Thoracic aorta (tissue), 2 donors: ENCODE measurements around the gene STUB1. TPM values are rescaled to one million over a fixed set of nuclear protein-coding genes. Genes with fewer than 3 reads are reported as not detected.

Source experiments
- ATAC-seq: fragments of 150-250 bp; one replicate; pipeline ENCODE4 v1.8.0; 2017; ENCODE audit warnings: low read depth; ENCODE audit not compliant: insufficient number of reproducible peaks, low FRiP score
- DNase-seq: peaks from one replicate; pipeline ENCODE4 v3.0.0-alpha.2; 2020; ENCODE audit warnings: low spot score
- H3K27ac ChIP-seq, 2 donors: fragments of 200-600 bp; sonication (generic); 1 replicate in 1 of 2; 2 replicates in 1 of 2; pipeline ENCODE4 v1.5.1; 2016; ENCODE audit warnings: mild to moderate bottlenecking in 2 of 2, moderate library complexity in 2 of 2
- H3K27me3 ChIP-seq: fragments of 200-600 bp; sonication (generic); replicated peaks from 2 replicates; pipeline ENCODE4 v1.6.0; 2016; ENCODE audit warnings: mild to moderate bottlenecking; ENCODE audit not compliant: insufficient read depth
- H3K36me3 ChIP-seq: fragments of 200-600 bp; sonication (generic); one replicate; pipeline ENCODE4 v1.5.1; 2016
- H3K4me1 ChIP-seq, 2 donors: fragments of 200-600 bp; sonication (generic); 1 replicate in 1 of 2; 2 replicates in 1 of 2; pipeline versions ENCODE4 v1.5.1 to v1.6.0; 2016; ENCODE audit warnings: low read depth in 2 of 2, mild to moderate bottlenecking in 1 of 2; ENCODE audit not compliant: control insufficient read depth in 1 of 2
- H3K4me3 ChIP-seq: fragments of 200-600 bp; sonication (generic); 2 replicates; pipeline ENCODE4 v1.5.1; 2016; ENCODE audit warnings: mild to moderate bottlenecking
- H3K9me3 ChIP-seq: fragments of 200-600 bp; sonication (generic); 2 replicates; pipeline ENCODE4 v1.5.1; 2016
- CTCF ChIP-seq: fragments of 200-600 bp; sonication (generic); IDR thresholded peaks from one replicate; pipeline ENCODE4 v1.5.1; 2019; ENCODE audit warnings: antibody characterized with exemption
- total RNA-seq, 2 donors: library from RNA; depleted of rRNA; stranded (reverse); fragments of >200 nt; gene quantifications; one replicate each; pipeline versions ENCODE4 v1.1.0 to v1.2.3, GENCODE V29; 2016

The STUB1 gene
- total RNA-seq, 2 donors from 2014 or later, result 103 to 145 TPM

- H3K36me3 ChIP-seq, result no peaks in the 10 kb centered on the region
- H3K27me3 ChIP-seq, result no peaks in the 10 kb centered on the region
- H3K4me3 ChIP-seq, result peak within 1 kb of the TSS; percentile 84
- ATAC-seq (peak; percentile 70), DNase-seq (peak; percentile 86)
- no peaks in the 10 kb centered on the region for H3K9me3 ChIP-seq
- H3K27ac ChIP-seq, result peak within 1 kb of the TSS; percentile 93 to 99
- TF ChIP-seq CTCF, result no peak
- H3K4me1 ChIP-seq, result peaks cover 11 to 30% of the 10 kb centered on the region in 2 donors
These were observed 43.8 kb upstream of the STUB1 start, which contains the start of gene METTL26 for GRCh38 chr16:636206-637080. Gene METTL26 (minus strand): TSS chr16:636305. CDS start chr16:636290, 15 bp downstream.

- Histone ChIP-seq H3K4me1 (peaks cover 11 to 31% of the 10 kb centered on the region in 2 donors), H3K9me3 (no peaks in the 10 kb centered on the region), H3K4me3 (peak overlapping the region; percentile 84), H3K27me3 (no peaks in the 10 kb centered on the region), H3K36me3 (no peaks in the 10 kb centered on the region), H3K27ac (peak overlapping the region; percentile 49 to 93)
- ATAC-seq, result peak; percentile 74
- DNase-seq, result peak; percentile 60
- TF ChIP-seq CTCF, result no peak
These were observed 42.9 kb upstream of the STUB1 start for GRCh38 chr16:637081-638018.

- H3K9me3 ChIP-seq, result no peaks in the 10 kb centered on the region
- ATAC-seq (no peak), DNase-seq (no peak)
- H3K4me3 ChIP-seq, result no peak overlapping the region
- peak overlapping the region in 1 of 2 donors; percentile 49 for H3K27ac ChIP-seq
- H3K4me1 ChIP-seq, result peaks cover 19 to 39% of the 10 kb centered on the region in 2 donors
- no peaks in the 10 kb centered on the region for H3K27me3 ChIP-seq
- no peak for TF ChIP-seq CTCF
- H3K36me3 ChIP-seq, result no peaks in the 10 kb centered on the region
These were observed 42.1 kb upstream of the STUB1 start for GRCh38 chr16:638034-638543.

- Histone ChIP-seq H3K4me1 (peaks cover 20 to 41% of the 10 kb centered on the region in 2 donors), H3K27me3 (no peaks in the 10 kb centered on the region), H3K9me3 (no peaks in the 10 kb centered on the region), H3K27ac (no peak overlapping the region), H3K36me3 (no peaks in the 10 kb centered on the region), H3K4me3 (no peak overlapping the region)
- DNase-seq, result no peak
- TF ChIP-seq CTCF, result no peak
- no peak for ATAC-seq
These were observed 41.4 kb upstream of the STUB1 start for GRCh38 chr16:638836-639235.
